ENCODE data around the gene PDE1C. TPM values are rescaled to one million over a fixed set of nuclear protein-coding genes. Genes with fewer than 3 reads are reported as not detected.

Gene PDE1C
- total and polyA plus RNA-seq, 3 donors from 2014 or later: 7.6 to 9.5 (median 9.5) TPM

DNA sequence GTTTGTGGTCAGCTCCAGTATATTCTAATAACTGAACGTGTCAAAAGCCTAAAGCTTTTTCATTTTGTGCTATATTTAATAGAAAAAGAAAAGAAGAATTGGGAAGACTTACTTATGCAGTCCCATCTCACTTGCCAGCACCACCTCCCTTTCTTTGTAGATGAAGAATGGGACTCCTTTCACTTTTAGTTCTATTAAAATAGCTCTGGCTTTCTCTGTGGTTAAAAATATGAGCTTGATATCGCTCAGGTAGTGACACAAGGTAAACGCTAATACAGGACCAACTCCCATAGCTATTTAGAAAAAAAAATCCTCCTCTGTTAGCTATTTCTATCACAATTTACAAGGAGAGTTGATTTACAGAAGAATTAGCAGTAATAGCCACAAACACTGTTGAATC, 176.8 kb downstream of the PDE1C start:
- intact Hi-C loops (cut with DNase I; ENCODE audit: low total_unique reads): no loop called here
- no peaks in the 10 kb centered on the region for H3K9me3 ChIP-seq
- no peaks in the 10 kb centered on the region for H3K27me3 ChIP-seq
- no peak overlapping the region for H3K27ac ChIP-seq
- no peaks in the 10 kb centered on the region for H3K4me1 ChIP-seq
- 78 to 88% methylated on average over 3 of the region's 3 CpGs for WGBS, 2 donors
- TF ChIP-seq POLR2A (IDR thresholded peaks at IDR 0.05): no peak
- TF ChIP-seq, protein P1, sequence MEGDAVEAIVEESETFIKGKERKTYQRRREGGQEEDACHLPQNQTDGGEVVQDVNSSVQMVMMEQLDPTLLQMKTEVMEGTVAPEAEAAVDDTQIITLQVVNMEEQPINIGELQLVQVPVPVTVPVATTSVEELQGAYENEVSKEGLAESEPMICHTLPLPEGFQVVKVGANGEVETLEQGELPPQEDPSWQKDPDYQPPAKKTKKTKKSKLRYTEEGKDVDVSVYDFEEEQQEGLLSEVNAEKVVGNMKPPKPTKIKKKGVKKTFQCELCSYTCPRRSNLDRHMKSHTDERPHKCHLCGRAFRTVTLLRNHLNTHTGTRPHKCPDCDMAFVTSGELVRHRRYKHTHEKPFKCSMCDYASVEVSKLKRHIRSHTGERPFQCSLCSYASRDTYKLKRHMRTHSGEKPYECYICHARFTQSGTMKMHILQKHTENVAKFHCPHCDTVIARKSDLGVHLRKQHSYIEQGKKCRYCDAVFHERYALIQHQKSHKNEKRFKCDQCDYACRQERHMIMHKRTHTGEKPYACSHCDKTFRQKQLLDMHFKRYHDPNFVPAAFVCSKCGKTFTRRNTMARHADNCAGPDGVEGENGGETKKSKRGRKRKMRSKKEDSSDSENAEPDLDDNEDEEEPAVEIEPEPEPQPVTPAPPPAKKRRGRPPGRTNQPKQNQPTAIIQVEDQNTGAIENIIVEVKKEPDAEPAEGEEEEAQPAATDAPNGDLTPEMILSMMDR (IDR thresholded peaks at IDR 0.05): no peak
- no peaks in the 10 kb centered on the region for H3K36me3 ChIP-seq (ENCODE audit: low read depth, missing control alignments)
- DNase-seq: no peak
- no peak overlapping the region for H3K4me3 ChIP-seq

DNA sequence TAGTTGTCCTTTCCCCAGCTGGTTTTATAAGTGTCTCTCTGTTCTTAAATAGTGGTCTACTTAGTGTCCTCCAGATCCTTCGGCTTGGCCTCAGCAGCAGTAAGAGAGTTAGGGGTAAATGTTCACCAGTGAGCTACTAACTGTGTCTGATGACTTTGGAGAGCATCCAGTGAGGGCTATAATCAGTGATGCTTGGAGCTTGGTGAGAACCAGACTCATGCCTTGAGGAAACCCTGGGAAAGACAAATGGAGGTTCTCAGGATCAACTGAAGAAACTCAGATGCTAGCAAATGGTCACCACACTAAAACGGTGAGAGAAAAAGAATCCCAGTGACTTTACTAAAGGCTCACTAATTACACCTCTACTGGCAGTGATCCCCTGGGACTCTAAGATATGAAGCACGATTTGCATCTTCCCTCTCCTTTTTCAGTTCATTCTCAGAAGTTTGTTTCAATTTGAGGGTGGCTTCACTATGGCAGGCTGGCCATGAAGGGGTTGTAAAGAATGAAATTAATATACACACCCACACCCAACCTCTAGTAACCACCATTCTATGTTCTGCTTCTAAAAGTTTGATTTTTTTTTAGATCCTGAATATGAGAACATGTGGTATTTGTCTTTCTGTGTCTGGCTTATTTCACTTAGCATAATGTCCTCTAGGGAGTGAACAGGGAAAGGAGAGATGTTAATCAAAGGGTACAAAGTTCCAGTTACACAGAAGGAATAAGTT, 177.9 kb downstream of the PDE1C start:
- no peak for TF ChIP-seq POLR2A (IDR thresholded peaks at IDR 0.05)
- TF ChIP-seq, protein P1 (IDR thresholded peaks at IDR 0.05): no peak
- no peak overlapping the region for H3K4me3 ChIP-seq
- no peaks in the 10 kb centered on the region for H3K9me3 ChIP-seq
- DNase-seq: no peak
- H3K27ac ChIP-seq: no peak overlapping the region
- 87 to 89% methylated on average over 3 of the region's 3 CpGs for WGBS, 2 donors
- H3K27me3 ChIP-seq: no peaks in the 10 kb centered on the region
- intact Hi-C loops (cut with DNase I; ENCODE audit: low total_unique reads): no loop called here
- H3K4me1 ChIP-seq: no peaks in the 10 kb centered on the region
- no peaks in the 10 kb centered on the region for H3K36me3 ChIP-seq (ENCODE audit: low read depth, missing control alignments)

DNA sequence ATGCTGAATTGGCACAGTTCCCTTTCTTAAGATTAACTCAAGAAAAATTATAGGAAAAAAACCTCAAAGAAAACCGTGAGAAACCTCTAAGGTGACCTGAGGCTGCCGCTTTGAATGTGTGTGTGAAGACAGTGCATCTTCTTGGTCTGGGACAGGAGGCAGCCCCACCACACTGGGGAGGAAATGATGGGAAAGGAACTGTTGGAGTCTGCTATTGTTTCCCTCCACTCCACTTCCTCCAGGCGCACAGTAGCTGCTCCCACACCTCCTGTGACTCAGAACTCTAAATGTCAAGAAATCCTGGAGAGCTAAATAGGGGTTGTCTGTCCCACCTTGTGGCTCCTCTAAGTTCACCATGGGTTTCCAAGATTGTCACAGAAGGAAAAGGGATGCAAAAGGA, 179.4 kb downstream of the PDE1C start:
- TF ChIP-seq POLR2A (IDR thresholded peaks at IDR 0.05): no peak
- TF ChIP-seq, protein P1 (IDR thresholded peaks at IDR 0.05): no peak
- Histone ChIP-seq H3K4me3 (no peak overlapping the region), H3K9me3 (no peaks in the 10 kb centered on the region), H3K27ac (no peak overlapping the region), H3K27me3 (no peaks in the 10 kb centered on the region), H3K36me3 (ENCODE audit: low read depth, missing control alignments) (no peaks in the 10 kb centered on the region), H3K4me1 (no peaks in the 10 kb centered on the region)
- 73 to 83% methylated on average over 3 of the region's 3 CpGs for WGBS, 2 donors
- intact Hi-C loops (cut with DNase I; ENCODE audit: low total_unique reads): no loop called here
- no peak for DNase-seq

DNA sequence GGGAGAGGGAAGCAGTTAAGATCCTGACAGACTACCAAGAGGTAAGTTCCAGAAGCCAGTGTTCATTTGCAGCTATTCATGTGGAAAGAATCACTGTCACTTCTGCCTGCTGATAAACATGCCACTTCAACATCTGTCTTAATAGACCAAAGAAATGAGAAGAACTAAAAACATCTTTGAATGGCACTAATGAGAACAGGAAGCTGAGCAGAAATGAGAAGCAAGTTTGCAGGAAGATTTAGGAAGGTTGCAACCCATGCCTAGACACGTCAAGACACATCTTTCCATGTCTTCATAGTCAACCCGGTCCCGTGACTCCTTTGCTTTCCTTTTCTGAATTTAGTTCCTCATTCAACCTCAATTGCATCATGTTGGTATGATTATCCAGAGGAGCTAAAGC, 180.0 kb downstream of the PDE1C start:
- no peaks in the 10 kb centered on the region for H3K9me3 ChIP-seq
- no peak overlapping the region for H3K4me3 ChIP-seq
- H3K27me3 ChIP-seq: no peaks in the 10 kb centered on the region
- peak; percentile 23 for DNase-seq
- H3K4me1 ChIP-seq: no peaks in the 10 kb centered on the region
- WGBS, 2 donors: 75 to 80% methylated on average over 3 of the region's 3 CpGs
- no peaks in the 10 kb centered on the region for H3K36me3 ChIP-seq (ENCODE audit: low read depth, missing control alignments)
- intact Hi-C loops (cut with DNase I; ENCODE audit: low total_unique reads): no loop called here
- no peak overlapping the region for H3K27ac ChIP-seq
- TF ChIP-seq POLR2A (IDR thresholded peaks at IDR 0.05): no peak
- TF ChIP-seq, protein P1 (IDR thresholded peaks at IDR 0.05): no peak

DNA sequence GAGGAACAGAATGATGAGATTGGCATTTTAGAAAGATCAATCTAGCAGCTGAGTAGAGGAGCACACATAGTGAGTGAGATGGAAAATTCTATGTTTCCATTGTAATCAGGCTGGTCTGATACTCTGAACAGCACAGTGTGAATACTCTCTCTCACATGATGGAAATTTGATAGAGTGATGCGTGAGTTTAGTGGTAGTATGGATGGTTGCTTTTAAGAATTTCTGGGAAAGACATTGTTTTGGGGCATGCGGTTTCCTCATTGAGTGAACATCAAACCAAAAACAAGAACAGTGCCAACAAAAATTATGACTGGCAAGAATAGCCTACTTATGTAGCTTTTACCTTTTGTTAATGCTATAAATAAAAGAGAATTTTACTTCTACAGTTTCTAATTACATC, 183.2 kb downstream of the PDE1C start:
- no peak for TF ChIP-seq POLR2A (IDR thresholded peaks at IDR 0.05)
- TF ChIP-seq, protein P1 (IDR thresholded peaks at IDR 0.05): no peak
- 92 to 96% methylated on average over 2 of the region's 2 CpGs for WGBS, 2 donors
- H3K27ac ChIP-seq: no peak overlapping the region
- H3K4me1 ChIP-seq: no peaks in the 10 kb centered on the region
- H3K36me3 ChIP-seq (ENCODE audit: low read depth, missing control alignments): no peaks in the 10 kb centered on the region
- H3K27me3 ChIP-seq: no peaks in the 10 kb centered on the region
- no peak for DNase-seq
- intact Hi-C loops (cut with DNase I; ENCODE audit: low total_unique reads): no loop called here
- no peaks in the 10 kb centered on the region for H3K9me3 ChIP-seq
- H3K4me3 ChIP-seq: no peak overlapping the region
